ENCODE results near the gene BMERB1. TPM values are rescaled to one million over a fixed set of nuclear protein-coding genes. Genes with fewer than 3 reads are reported as not detected.

Gene BMERB1
- polyA plus RNA-seq, 1 donor (not counting 4 experiments of a cell fraction or from before 2014, with no cell fraction given): 7.8 TPM

DNA sequence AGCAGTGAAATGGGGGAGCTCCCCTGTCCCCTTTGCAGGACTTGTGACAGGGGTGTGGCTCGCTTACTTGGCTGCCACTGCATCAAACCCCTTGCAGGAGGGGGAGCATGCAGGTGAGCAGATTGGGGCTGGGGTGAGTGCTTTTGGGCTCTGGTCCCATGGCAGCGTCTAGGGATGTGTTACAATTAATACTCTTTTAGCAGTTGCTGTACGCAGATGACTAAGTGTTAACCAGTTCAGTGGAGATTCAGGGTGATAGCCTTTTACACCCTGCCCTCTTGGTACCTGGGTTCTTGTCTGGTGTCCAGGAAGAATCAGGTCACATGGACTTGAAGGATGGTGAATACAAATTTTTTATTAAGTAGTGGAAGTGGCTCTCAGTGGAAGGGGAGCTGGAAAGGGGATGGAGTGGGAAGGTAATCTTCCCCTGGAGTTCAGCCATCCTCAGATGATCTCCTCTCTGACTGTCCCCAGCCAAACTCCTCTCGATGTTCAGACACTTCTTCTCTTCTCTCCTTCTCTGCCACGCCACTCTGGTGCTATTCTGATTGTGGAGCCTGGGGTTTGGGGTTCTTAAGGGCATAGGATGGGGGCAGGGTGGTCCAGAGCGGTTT lies 108.5 kb downstream of the BMERB1 start:
- DNase-seq (ENCODE audit: low read depth, low spot score) (no peak), FAIRE-seq (no peak)
- H3K9me1 ChIP-seq (ENCODE audit: control insufficient read depth, extremely low read depth, insufficient read depth, low read length): no peaks in the 10 kb centered on the region
- peaks cover 3% of the 10 kb centered on the region for H3K4me1 ChIP-seq (ENCODE audit: control insufficient read depth, extremely low read depth, insufficient read depth, low read length)
- no peak overlapping the region for H3K9ac ChIP-seq (ENCODE audit: control insufficient read depth, extremely low read depth, insufficient read depth, low read length)
- no peak overlapping the region for H3K4me3 ChIP-seq (ENCODE audit: control insufficient read depth in 2 of 3, extremely low read depth in 1 of 3, insufficient read depth in 2 of 3, low read depth in 1 of 3, low read length in 3 of 3)
- H4K20me1 ChIP-seq (ENCODE audit: control insufficient read depth, extremely low read depth, insufficient read depth, low read length): no peaks in the 10 kb centered on the region
- dilution Hi-C loops (cut with MboI; ENCODE audit: extremely low pct_ligation_motif_present, low sequenced_read_pairs): no loop called here
- no peak overlapping the region for H3K4me2 ChIP-seq (ENCODE audit: control insufficient read depth, extremely low read depth, insufficient read depth, low read depth, low read length)
- no peaks in the 10 kb centered on the region for H3K36me3 ChIP-seq (ENCODE audit: control insufficient read depth in 2 of 2, extremely low read depth in 1 of 2, insufficient read depth in 2 of 2, low read length in 2 of 2)
- no peak overlapping the region for H2AFZ ChIP-seq (ENCODE audit: control insufficient read depth, low read length)
- no peaks in the 10 kb centered on the region for H3K79me2 ChIP-seq (ENCODE audit: control insufficient read depth, insufficient read depth, low read length)
- TF ChIP-seq EZH2 (IDR thresholded peaks at IDR 0.05; ENCODE audit: low read length): no peak
- TF ChIP-seq, protein P1, sequence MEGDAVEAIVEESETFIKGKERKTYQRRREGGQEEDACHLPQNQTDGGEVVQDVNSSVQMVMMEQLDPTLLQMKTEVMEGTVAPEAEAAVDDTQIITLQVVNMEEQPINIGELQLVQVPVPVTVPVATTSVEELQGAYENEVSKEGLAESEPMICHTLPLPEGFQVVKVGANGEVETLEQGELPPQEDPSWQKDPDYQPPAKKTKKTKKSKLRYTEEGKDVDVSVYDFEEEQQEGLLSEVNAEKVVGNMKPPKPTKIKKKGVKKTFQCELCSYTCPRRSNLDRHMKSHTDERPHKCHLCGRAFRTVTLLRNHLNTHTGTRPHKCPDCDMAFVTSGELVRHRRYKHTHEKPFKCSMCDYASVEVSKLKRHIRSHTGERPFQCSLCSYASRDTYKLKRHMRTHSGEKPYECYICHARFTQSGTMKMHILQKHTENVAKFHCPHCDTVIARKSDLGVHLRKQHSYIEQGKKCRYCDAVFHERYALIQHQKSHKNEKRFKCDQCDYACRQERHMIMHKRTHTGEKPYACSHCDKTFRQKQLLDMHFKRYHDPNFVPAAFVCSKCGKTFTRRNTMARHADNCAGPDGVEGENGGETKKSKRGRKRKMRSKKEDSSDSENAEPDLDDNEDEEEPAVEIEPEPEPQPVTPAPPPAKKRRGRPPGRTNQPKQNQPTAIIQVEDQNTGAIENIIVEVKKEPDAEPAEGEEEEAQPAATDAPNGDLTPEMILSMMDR (optimal IDR thresholded peaks at IDR 0.05 in 1 of 3, IDR thresholded peaks at IDR 0.05 in 1 of 3, conservative IDR thresholded peaks at IDR 0.05 in 1 of 3; ENCODE audit: extremely low read depth in 1 of 3, insufficient read depth in 2 of 3, low read length in 3 of 3): no peak
- no peaks in the 10 kb centered on the region for H3K9me3 ChIP-seq (ENCODE audit: control insufficient read depth, low read depth, low read length)
- H3K27me3 ChIP-seq (ENCODE audit: control insufficient read depth, extremely low read depth, insufficient read depth, low read length): no peaks in the 10 kb centered on the region
- H3K27ac ChIP-seq (ENCODE audit: control insufficient read depth, insufficient read depth, low read length): no peak overlapping the region

GRCh38 chr16:15544405-15544804 lies 110.0 kb downstream of the BMERB1 start:
- H3K9ac ChIP-seq (ENCODE audit: control insufficient read depth, extremely low read depth, insufficient read depth, low read length): no peak overlapping the region
- no peak overlapping the region for H3K4me2 ChIP-seq (ENCODE audit: control insufficient read depth, extremely low read depth, insufficient read depth, low read depth, low read length)
- DNase-seq (ENCODE audit: low read depth, low spot score) (no peak), FAIRE-seq (no peak)
- peaks cover 3% of the 10 kb centered on the region for H3K4me1 ChIP-seq (ENCODE audit: control insufficient read depth, extremely low read depth, insufficient read depth, low read length)
- no peak overlapping the region for H2AFZ ChIP-seq (ENCODE audit: control insufficient read depth, low read length)
- H3K27me3 ChIP-seq (ENCODE audit: control insufficient read depth, extremely low read depth, insufficient read depth, low read length): no peaks in the 10 kb centered on the region
- H3K27ac ChIP-seq (ENCODE audit: control insufficient read depth, insufficient read depth, low read length): no peak overlapping the region
- TF ChIP-seq EZH2 (IDR thresholded peaks at IDR 0.05; ENCODE audit: low read length): no peak
- H3K79me2 ChIP-seq (ENCODE audit: control insufficient read depth, insufficient read depth, low read length): no peaks in the 10 kb centered on the region
- no peaks in the 10 kb centered on the region for H4K20me1 ChIP-seq (ENCODE audit: control insufficient read depth, extremely low read depth, insufficient read depth, low read length)
- no peaks in the 10 kb centered on the region for H3K9me1 ChIP-seq (ENCODE audit: control insufficient read depth, extremely low read depth, insufficient read depth, low read length)
- H3K4me3 ChIP-seq (ENCODE audit: control insufficient read depth in 2 of 3, extremely low read depth in 1 of 3, insufficient read depth in 2 of 3, low read depth in 1 of 3, low read length in 3 of 3): no peak overlapping the region
- dilution Hi-C loops (cut with MboI; ENCODE audit: extremely low pct_ligation_motif_present, low sequenced_read_pairs): no loop called here
- no peaks in the 10 kb centered on the region for H3K36me3 ChIP-seq (ENCODE audit: control insufficient read depth in 2 of 2, extremely low read depth in 1 of 2, insufficient read depth in 2 of 2, low read length in 2 of 2)
- H3K9me3 ChIP-seq (ENCODE audit: control insufficient read depth, low read depth, low read length): no peaks in the 10 kb centered on the region

- Histone ChIP-seq H3K27ac (ENCODE audit: control insufficient read depth, insufficient read depth, low read length) (no peak overlapping the region), H3K4me3 (ENCODE audit: control insufficient read depth in 2 of 3, extremely low read depth in 1 of 3, insufficient read depth in 2 of 3, low read depth in 1 of 3, low read length in 3 of 3) (no peak overlapping the region), H3K4me1 (ENCODE audit: control insufficient read depth, extremely low read depth, insufficient read depth, low read length) (peaks cover 3% of the 10 kb centered on the region), H3K36me3 (ENCODE audit: control insufficient read depth in 2 of 2, extremely low read depth in 1 of 2, insufficient read depth in 2 of 2, low read length in 2 of 2) (no peaks in the 10 kb centered on the region), H3K9me1 (ENCODE audit: control insufficient read depth, extremely low read depth, insufficient read depth, low read length) (no peaks in the 10 kb centered on the region), H3K4me2 (ENCODE audit: control insufficient read depth, extremely low read depth, insufficient read depth, low read depth, low read length) (no peak overlapping the region), H3K79me2 (ENCODE audit: control insufficient read depth, insufficient read depth, low read length) (no peaks in the 10 kb centered on the region), H4K20me1 (ENCODE audit: control insufficient read depth, extremely low read depth, insufficient read depth, low read length) (no peaks in the 10 kb centered on the region), H2AFZ (ENCODE audit: control insufficient read depth, low read length) (no peak overlapping the region), H3K9ac (ENCODE audit: control insufficient read depth, extremely low read depth, insufficient read depth, low read length) (no peak overlapping the region), H3K9me3 (ENCODE audit: control insufficient read depth, low read depth, low read length) (no peaks in the 10 kb centered on the region), H3K27me3 (ENCODE audit: control insufficient read depth, extremely low read depth, insufficient read depth, low read length) (no peaks in the 10 kb centered on the region)
- TF ChIP-seq, protein P1 (optimal IDR thresholded peaks at IDR 0.05 in 1 of 3, IDR thresholded peaks at IDR 0.05 in 1 of 3, conservative IDR thresholded peaks at IDR 0.05 in 1 of 3; ENCODE audit: extremely low read depth in 1 of 3, insufficient read depth in 2 of 3, low read length in 3 of 3): no peak
- no peak for FAIRE-seq
- dilution Hi-C loops (cut with MboI; ENCODE audit: extremely low pct_ligation_motif_present, low sequenced_read_pairs): no loop called here
- DNase-seq (ENCODE audit: low read depth, low spot score): no peak
Observed at GRCh38 chr16:15545544-15545943, 111.2 kb downstream of the BMERB1 start.

Data from keratinocyte (primary cell).